ENCODE data around the gene HOXA3. TPM values are rescaled to one million over a fixed set of nuclear protein-coding genes. Genes with fewer than 3 reads are reported as not detected.

The HOXA3 gene
- total and polyA plus RNA-seq, 8 donors, result 0.87 to 42.6 (median 5.0) TPM

DNA sequence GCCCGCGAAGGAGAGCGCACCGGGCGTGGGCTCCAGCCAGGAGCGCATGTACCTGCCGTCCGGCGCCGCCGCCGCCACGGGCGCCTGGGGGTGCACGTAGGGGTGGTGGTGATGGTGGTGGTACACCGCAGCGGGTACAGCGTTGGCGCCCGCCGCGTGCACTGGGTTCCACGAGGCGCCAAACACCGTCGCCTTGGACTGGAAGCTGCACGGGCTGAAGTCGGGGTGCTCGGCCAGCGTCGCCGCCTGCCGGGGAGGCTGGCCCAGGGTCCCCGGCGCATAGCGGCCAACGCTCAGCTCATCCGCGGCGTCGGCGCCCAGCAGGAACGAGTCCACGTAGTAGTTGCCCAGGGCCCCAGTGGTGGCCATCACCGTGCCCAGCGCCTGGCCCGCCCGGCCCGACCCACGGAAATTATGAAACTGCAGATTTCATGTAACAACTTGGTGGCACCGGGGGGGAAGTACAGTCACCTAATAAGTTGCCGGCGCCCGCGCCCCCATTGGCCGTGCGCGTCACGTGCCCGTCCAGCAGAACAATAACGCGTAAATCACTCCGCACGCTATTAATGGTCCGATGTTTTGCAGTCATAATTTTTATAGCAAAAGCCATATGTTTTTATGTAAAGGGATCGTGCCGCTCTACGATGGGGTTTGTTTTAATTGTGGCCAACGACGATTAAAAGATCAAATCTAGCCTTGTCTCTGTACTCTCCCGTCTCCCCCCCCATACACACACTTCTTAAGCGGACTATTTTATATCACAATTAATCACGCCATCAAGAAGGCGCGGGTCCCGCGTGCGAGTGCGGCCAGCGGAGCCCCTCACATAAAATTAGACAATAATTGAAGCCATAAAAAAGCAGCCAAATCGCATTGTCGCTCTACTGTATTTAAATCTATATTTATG is 13.0 kb upstream of the HOXA3 start, which contains the start of gene HOXA9:
Gene HOXA9, minus strand, starts transcription at position 449 of the 907 bp plus-strand sequence. Its CDS starts 80 bp downstream, at position 369.
- no peak for DNase-seq
- Histone ChIP-seq H3K4me1 (peaks cover 24 to 56% (median 53%) of the 10 kb centered on the region in 4 donors), H3K27ac (peak within 1 kb of the TSS in 1 of 5 donors; percentile 6), H3K36me3 (no peaks in the 10 kb centered on the region), H3K9me3 (peaks cover 0 to 30% (median 9%) of the 10 kb centered on the region in 4 donors), H3K27me3 (peaks cover 55 to 100% (median 93%) of the 10 kb centered on the region in 3 donors), H3K4me3 (peak within 1 kb of the TSS; percentile 16 to 41 (median 28))
- intact Hi-C loops (cut with DNase I; ENCODE audit: low total_unique reads), result no loop called here
- WGBS, 5 donors, result 5 to 14% (median 11%) methylated on average over 32 to 82 of the region's 82 CpGs
- TF ChIP-seq POLR2AphosphoS5 (IDR thresholded peaks at IDR 0.05) (no peak), EP300 (IDR thresholded peaks at IDR 0.05) (no peak), POLR2A (IDR thresholded peaks at IDR 0.05) (no peak)
- TF ChIP-seq, protein P1, sequence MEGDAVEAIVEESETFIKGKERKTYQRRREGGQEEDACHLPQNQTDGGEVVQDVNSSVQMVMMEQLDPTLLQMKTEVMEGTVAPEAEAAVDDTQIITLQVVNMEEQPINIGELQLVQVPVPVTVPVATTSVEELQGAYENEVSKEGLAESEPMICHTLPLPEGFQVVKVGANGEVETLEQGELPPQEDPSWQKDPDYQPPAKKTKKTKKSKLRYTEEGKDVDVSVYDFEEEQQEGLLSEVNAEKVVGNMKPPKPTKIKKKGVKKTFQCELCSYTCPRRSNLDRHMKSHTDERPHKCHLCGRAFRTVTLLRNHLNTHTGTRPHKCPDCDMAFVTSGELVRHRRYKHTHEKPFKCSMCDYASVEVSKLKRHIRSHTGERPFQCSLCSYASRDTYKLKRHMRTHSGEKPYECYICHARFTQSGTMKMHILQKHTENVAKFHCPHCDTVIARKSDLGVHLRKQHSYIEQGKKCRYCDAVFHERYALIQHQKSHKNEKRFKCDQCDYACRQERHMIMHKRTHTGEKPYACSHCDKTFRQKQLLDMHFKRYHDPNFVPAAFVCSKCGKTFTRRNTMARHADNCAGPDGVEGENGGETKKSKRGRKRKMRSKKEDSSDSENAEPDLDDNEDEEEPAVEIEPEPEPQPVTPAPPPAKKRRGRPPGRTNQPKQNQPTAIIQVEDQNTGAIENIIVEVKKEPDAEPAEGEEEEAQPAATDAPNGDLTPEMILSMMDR (IDR thresholded peaks at IDR 0.05), result no peak

DNA sequence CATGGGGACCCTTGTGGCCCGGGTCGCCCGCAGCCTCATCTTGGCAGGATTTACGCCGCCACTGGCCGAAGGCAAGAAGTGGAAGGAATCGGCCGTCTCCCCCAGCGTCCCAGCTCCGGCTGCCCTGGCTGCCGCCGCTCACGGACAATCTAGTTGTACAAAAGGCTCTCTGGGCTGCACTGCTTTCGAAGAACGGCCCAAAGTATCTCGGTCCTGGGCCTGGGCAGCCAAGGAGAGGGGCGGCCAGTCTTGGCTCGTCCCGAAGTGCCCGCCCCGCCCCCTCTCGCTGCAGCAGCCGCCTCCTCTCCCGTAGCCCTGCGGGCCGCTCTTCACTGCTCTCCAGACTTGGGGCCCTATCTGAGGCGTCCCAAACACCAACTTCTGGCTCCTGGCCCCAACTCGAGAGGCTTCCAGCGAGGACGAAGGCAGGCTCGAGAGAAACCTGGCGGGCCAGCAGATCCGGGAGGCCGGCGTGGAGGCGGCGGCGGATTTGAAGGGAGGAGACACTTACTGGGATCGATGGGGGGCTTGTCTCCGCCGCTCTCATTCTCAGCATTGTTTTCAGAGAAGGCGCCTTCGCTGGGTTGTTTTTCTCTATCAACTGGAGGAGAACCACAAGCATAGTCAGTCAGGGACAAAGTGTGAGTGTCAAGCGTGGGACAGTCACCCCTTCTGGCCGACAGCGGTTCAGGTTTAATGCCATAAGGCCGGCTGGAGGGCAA is 12.1 kb upstream of the HOXA3 start:
- Histone ChIP-seq H3K9me3 (peaks cover 0 to 24% (median 9%) of the 10 kb centered on the region in 4 donors), H3K27me3 (peaks cover 48 to 100% (median 93%) of the 10 kb centered on the region in 3 donors), H3K27ac (peak overlapping the region in 1 of 5 donors; percentile 6), H3K36me3 (no peaks in the 10 kb centered on the region), H3K4me3 (peak overlapping the region; percentile 16 to 41 (median 28)), H3K4me1 (peaks cover 17 to 57% (median 51%) of the 10 kb centered on the region in 4 donors)
- 6 to 14% (median 10%) methylated on average over 32 to 47 of the region's 47 CpGs for WGBS, 5 donors
- no peak for TF ChIP-seq POLR2AphosphoS5 (IDR thresholded peaks at IDR 0.05)
- TF ChIP-seq POLR2A (IDR thresholded peaks at IDR 0.05), result no peak
- no peak for TF ChIP-seq EP300 (IDR thresholded peaks at IDR 0.05)
- TF ChIP-seq, protein P1 (IDR thresholded peaks at IDR 0.05), result no peak
- intact Hi-C loops (cut with DNase I; ENCODE audit: low total_unique reads), result loop anchor here (5.0 kb wide), 2 partner anchors 482 to 797 kb away; no protein-coding TSS in a partner anchor
- DNase-seq, result no peak

DNA sequence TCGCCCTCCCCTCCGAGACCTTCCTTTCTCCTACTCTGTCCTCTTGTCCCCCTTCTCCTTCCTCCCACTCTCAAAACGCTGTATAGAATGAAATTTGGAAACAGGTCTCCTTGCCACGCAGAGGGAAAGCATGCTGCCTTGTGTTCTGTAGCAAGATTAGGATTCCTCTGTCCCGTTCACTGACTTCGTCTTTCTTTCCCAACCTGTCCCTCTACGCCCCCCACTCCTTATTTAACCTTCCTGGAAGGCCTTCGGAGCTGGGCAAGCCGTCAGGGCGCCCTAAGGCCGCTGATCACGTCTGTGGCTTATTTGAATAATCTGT is 11.6 kb upstream of the HOXA3 start:
- 18 to 39% (median 27%) methylated on average over 12 of the region's 12 CpGs for WGBS, 5 donors
- Histone ChIP-seq H3K4me1 (peaks cover 16 to 53% (median 46%) of the 10 kb centered on the region in 4 donors), H3K27ac (peak overlapping the region in 1 of 5 donors; percentile 6), H3K4me3 (peak overlapping the region in 3 of 4 donors; percentile 23 to 41 (median 32)), H3K9me3 (peaks cover 0 to 21% (median 9%) of the 10 kb centered on the region in 4 donors), H3K27me3 (peaks cover 42 to 100% (median 93%) of the 10 kb centered on the region in 3 donors), H3K36me3 (no peaks in the 10 kb centered on the region)
- DNase-seq, result no peak
- TF ChIP-seq POLR2A (IDR thresholded peaks at IDR 0.05), result no peak
- TF ChIP-seq, protein P1 (IDR thresholded peaks at IDR 0.05), result no peak
- TF ChIP-seq POLR2AphosphoS5 (IDR thresholded peaks at IDR 0.05), result no peak
- TF ChIP-seq EP300 (IDR thresholded peaks at IDR 0.05), result no peak
- intact Hi-C loops (cut with DNase I; ENCODE audit: low total_unique reads), result loop anchor here (5.0 kb wide), 2 partner anchors 482 to 797 kb away; no protein-coding TSS in a partner anchor
